HFFc6 (cell line): ENCODE data around the gene EPG5. TPM values are rescaled to one million over a fixed set of nuclear protein-coding genes. Genes with fewer than 3 reads are reported as not detected.
A peak's percentile ranks its signal among the peaks of the same experiment; 100 is the strongest.

ENCODE experiments used
- DNase-seq: peaks from one replicate; pipeline ENCODE4 v3.0.0-alpha.2; 2018
- H3K27ac Mint-ChIP-seq: 2 replicates; pipeline ENCODE4 v1.8.0; 2020; ENCODE audit warnings: mild to moderate bottlenecking, mixed read lengths
- H3K27me3 Mint-ChIP-seq: 2 replicates; pipeline ENCODE4 v1.8.0; 2021; ENCODE audit warnings: mild to moderate bottlenecking, moderate library complexity, mixed read lengths; ENCODE audit not compliant: insufficient read depth
- H3K36me3 Mint-ChIP-seq: 2 replicates; pipeline ENCODE4 v1.8.0; 2021; ENCODE audit warnings: low read depth, mixed read lengths
- H3K4me1 Mint-ChIP-seq: 2 replicates; pipeline ENCODE4 v1.8.0; 2020; ENCODE audit warnings: low read depth, mixed read lengths
- H3K4me3 Mint-ChIP-seq: 2 replicates; pipeline ENCODE4 v1.8.0; 2020; ENCODE audit warnings: mild to moderate bottlenecking, moderate library complexity, mixed read lengths
- H3K9me3 Mint-ChIP-seq: 2 replicates; pipeline ENCODE4 v1.8.0; 2020; ENCODE audit warnings: mild to moderate bottlenecking, mixed read lengths
- CTCF ChIP-seq: fragments of 200-600 bp; sonication (generic); IDR thresholded peaks from 2 replicates; pipeline ENCODE4 v1.5.0; 2021; ENCODE audit warnings: antibody characterized with exemption, mild to moderate bottlenecking
- total RNA-seq, 6 experiments: library from RNA; stranded (reverse); fragmentation: NEBNext Ultra II Directional; extraction: Animal tissue kit (Norgen Biotek cat#: 25700); gene quantifications; 2 replicates in 1 of 6; 3 replicates in 5 of 6; pipeline ENCODE4 v1.2.3, GENCODE V29; 2021

The EPG5 gene
- total RNA-seq, 6 experiments from 2014 or later, result 36.8 to 63.6 (median 44.5) TPM

- H3K36me3 Mint-ChIP-seq, result peaks cover 37% of the 10 kb centered on the region
- no peak for TF ChIP-seq CTCF
- peaks cover 59% of the 10 kb centered on the region for H3K4me1 Mint-ChIP-seq
- H3K4me3 Mint-ChIP-seq, result no peak overlapping the region
- H3K27ac Mint-ChIP-seq, result peak overlapping the region; percentile 79
- peaks cover 20% of the 10 kb centered on the region for H3K9me3 Mint-ChIP-seq
- no peaks in the 10 kb centered on the region for H3K27me3 Mint-ChIP-seq
- DNase-seq, result no peak
Observed at GRCh38 chr18:45806226-45806625, 160.9 kb downstream of the EPG5 start.

GRCh38 chr18:45805551-45805950 is 161.6 kb downstream of the EPG5 start:
- no peaks in the 10 kb centered on the region for H3K27me3 Mint-ChIP-seq
- TF ChIP-seq CTCF, result no peak
- no peak overlapping the region for H3K4me3 Mint-ChIP-seq
- H3K27ac Mint-ChIP-seq, result no peak overlapping the region
- H3K4me1 Mint-ChIP-seq, result peaks cover 62% of the 10 kb centered on the region
- DNase-seq, result no peak
- H3K9me3 Mint-ChIP-seq, result peaks cover 21% of the 10 kb centered on the region
- peaks cover 41% of the 10 kb centered on the region for H3K36me3 Mint-ChIP-seq

- H3K9me3 Mint-ChIP-seq, result peaks cover 37% of the 10 kb centered on the region
- DNase-seq, result peak; percentile 98
- H3K27ac Mint-ChIP-seq, result peak overlapping the region; percentile 95
- H3K36me3 Mint-ChIP-seq, result peaks cover 42% of the 10 kb centered on the region
- peak overlapping the region; percentile 73 for H3K4me3 Mint-ChIP-seq
- peaks cover 62% of the 10 kb centered on the region for H3K4me1 Mint-ChIP-seq
- no peak for TF ChIP-seq CTCF
- H3K27me3 Mint-ChIP-seq, result no peaks in the 10 kb centered on the region
Observed at GRCh38 chr18:45802814-45803492, 164.2 kb downstream of the EPG5 start.

- H3K27me3 Mint-ChIP-seq, result no peaks in the 10 kb centered on the region
- H3K4me3 Mint-ChIP-seq, result no peak overlapping the region
- peaks cover 41% of the 10 kb centered on the region for H3K9me3 Mint-ChIP-seq
- H3K36me3 Mint-ChIP-seq, result peaks cover 38% of the 10 kb centered on the region
- H3K4me1 Mint-ChIP-seq, result peaks cover 52% of the 10 kb centered on the region
- H3K27ac Mint-ChIP-seq, result peak overlapping the region; percentile 95
- TF ChIP-seq CTCF, result peak; percentile 25; the same call in 1 of the 2 replicates
- DNase-seq, result no peak
Observed at GRCh38 chr18:45801416-45802004, 165.6 kb downstream of the EPG5 start.

Other genes with a start within 250 kb of the EPG5 start
- gene SLC14A1, start 243.1 kb downstream of the EPG5 start, total RNA-seq, result 1 to 10 TPM in 1 of 6 experiments, under 1 TPM in 5; 0.24 to 1.3 (median 0.73) TPM
- gene SIGLEC15, start 141.7 kb downstream of the EPG5 start, total RNA-seq, result under 1 TPM; 0.40 to 0.91 (median 0.61) TPM
- 10 to 100 TPM in 1 of 6 experiments, 1 to 10 TPM in 5; 7.8 to 10.4 (median 8.7) TPM for gene PSTPIP2, start 104.9 kb upstream of the EPG5 start, total RNA-seq
- gene ATP5F1A, start 131.0 kb upstream of the EPG5 start, total RNA-seq, result 100 to 1,000 TPM; 446 to 523 (median 503) TPM
- gene HAUS1, start 137.1 kb upstream of the EPG5 start, total RNA-seq, result 10 to 100 TPM; 22.7 to 34.8 (median 31.6) TPM